Brain microvascular endothelial cell (primary cell): Measurements from ENCODE around the gene PFKFB3.
"Not testable (repeated sequence)": the region's sequence is repeated elsewhere in the genome, so short reads cannot be mapped to it uniquely, and the experiment has no call there.

Experiments used
- DNase-seq: peaks from one replicate; pipeline ENCODE4 v3.0.0-alpha.2; 2020
- H3K27ac ChIP-seq: fragments of 250-450 bp; sonication (Bioruptor Pico); 2 replicates; pipeline ENCODE4 v1.5.1; 2020; ENCODE audit warnings: mild to moderate bottlenecking, moderate library complexity
- H3K27me3 ChIP-seq: fragments of 250-450 bp; sonication (Bioruptor Pico); replicated peaks from 2 replicates; pipeline ENCODE4 v1.5.1; 2020; ENCODE audit warnings: mild to moderate bottlenecking
- H3K36me3 ChIP-seq: fragments of 250-450 bp; sonication (Bioruptor Pico); replicated peaks from 2 replicates; pipeline ENCODE4 v1.5.1; 2020; ENCODE audit warnings: mild to moderate bottlenecking
- H3K4me3 ChIP-seq: 2 replicates; pipeline ENCODE4 v1.5.1; 2011; ENCODE audit warnings: low read depth, mild to moderate bottlenecking, control low read depth, low read length, moderate library complexity
- in situ Hi-C: cut with HindIII; loops from 2 replicates; pipeline ENCODE4 v1.10.0; 2017; ENCODE audit warnings: low sequenced_read_pairs, low pct_ligation_motif_present
- TF ChIP-seq, protein P1 (sequence below): IDR thresholded peaks from 2 replicates; pipeline ENCODE4 v1.5.1; 2011; ENCODE audit warnings: low read depth, mild to moderate bottlenecking, moderate library complexity, low read length, control low read depth, inconsistent platforms; ENCODE audit errors: missing control alignments

The PFKFB3 gene

DNA sequence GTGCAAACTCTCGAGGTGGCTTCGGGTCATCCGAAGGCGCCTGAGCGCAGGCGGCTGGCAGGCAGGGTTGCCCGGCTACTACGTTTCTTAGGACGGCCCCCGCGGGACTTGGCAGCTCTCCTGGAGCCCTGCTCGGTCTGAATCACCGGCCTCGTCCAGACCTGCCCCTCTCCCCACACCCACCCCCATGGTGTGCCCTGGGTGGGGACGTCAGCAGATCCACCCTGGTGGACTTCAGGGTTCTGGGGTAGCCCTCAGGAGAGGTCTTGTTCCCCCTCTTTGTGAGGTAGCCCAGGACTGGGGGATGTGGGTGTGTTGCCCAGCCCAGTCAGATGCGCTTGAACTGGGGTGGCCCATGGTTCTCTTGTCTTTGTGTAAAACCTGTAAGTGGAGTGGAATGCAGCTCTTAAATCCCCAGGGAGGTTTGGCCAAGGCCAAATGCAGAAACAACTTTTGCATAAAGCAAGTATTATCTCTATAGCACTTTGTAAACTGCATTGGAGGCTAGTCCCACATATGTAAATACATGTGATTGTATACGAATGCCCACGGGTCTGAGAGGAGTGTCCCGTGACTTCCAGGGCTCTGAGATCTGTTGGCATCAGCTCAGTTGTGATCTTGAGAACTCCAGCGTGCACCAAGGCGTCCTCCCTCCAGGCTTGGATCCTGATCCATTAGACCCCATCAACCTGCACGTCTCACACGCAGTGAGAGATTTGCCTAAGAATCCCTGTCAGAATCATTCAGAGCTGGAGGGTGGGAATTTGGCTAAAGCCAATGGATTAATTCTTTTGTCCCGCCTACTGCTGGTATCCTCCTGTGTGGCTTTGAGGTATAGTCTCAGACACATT, 1.8 kb downstream of the PFKFB3 start:
- Histone ChIP-seq H3K27me3 (no peaks in the 10 kb centered on the region), H3K4me3 (peak overlapping the region; percentile 69), H3K27ac (peak overlapping the region; percentile 92), H3K36me3 (no peaks in the 10 kb centered on the region)
- TF ChIP-seq, protein P1, sequence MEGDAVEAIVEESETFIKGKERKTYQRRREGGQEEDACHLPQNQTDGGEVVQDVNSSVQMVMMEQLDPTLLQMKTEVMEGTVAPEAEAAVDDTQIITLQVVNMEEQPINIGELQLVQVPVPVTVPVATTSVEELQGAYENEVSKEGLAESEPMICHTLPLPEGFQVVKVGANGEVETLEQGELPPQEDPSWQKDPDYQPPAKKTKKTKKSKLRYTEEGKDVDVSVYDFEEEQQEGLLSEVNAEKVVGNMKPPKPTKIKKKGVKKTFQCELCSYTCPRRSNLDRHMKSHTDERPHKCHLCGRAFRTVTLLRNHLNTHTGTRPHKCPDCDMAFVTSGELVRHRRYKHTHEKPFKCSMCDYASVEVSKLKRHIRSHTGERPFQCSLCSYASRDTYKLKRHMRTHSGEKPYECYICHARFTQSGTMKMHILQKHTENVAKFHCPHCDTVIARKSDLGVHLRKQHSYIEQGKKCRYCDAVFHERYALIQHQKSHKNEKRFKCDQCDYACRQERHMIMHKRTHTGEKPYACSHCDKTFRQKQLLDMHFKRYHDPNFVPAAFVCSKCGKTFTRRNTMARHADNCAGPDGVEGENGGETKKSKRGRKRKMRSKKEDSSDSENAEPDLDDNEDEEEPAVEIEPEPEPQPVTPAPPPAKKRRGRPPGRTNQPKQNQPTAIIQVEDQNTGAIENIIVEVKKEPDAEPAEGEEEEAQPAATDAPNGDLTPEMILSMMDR, result no peak
- DNase-seq, result peak; percentile 65
- in situ Hi-C loops, result no loop called here

DNA sequence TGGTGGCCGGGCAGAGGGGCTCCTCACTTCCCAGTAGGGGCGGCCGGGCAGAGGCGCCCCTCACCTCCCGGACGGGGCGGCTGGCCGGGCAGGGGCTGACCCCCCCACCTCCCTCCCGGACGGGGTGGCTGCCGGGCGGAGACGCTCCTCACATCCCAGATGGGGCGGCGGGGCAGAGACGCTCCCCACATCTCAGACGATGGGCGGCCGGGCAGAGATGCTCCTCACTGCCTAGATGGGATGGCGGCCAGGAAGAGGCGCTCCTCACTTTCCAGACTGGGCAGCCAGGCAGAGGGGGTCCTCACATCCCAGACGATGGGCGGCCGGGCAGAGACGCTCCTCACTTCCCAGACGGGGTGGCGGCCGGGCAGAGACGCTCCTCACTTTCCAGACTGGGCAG, 3.8 kb downstream of the PFKFB3 start:
- H3K4me3 ChIP-seq, in situ Hi-C loops, H3K27ac ChIP-seq, DNase-seq, H3K36me3 ChIP-seq, H3K27me3 ChIP-seq: not testable (repeated sequence)

DNA sequence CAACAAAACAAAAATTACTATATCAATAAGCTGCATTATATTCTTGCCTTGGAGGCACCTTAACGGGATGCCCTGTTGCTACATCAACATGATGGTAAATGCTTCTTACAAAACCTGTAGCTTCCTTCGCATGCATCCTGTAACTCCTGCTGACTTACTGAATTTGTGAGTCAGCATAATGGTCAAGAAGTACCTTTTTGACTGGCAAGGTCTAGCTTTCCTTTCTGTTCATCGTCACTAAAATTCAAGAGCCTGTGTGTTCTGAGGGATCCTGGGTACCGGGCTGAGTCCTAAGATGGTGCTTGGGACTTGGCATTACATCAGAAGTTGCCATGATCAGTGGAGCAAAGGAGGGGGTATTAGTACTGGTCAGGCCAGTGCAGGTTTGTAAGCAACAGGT, 4.9 kb downstream of the PFKFB3 start:
- no peak for DNase-seq
- Histone ChIP-seq H3K27ac (no peak overlapping the region), H3K27me3 (no peaks in the 10 kb centered on the region), H3K4me3 (no peak overlapping the region), H3K36me3 (no peaks in the 10 kb centered on the region)
- TF ChIP-seq, protein P1, result no peak
- in situ Hi-C loops, result no loop called here

DNA sequence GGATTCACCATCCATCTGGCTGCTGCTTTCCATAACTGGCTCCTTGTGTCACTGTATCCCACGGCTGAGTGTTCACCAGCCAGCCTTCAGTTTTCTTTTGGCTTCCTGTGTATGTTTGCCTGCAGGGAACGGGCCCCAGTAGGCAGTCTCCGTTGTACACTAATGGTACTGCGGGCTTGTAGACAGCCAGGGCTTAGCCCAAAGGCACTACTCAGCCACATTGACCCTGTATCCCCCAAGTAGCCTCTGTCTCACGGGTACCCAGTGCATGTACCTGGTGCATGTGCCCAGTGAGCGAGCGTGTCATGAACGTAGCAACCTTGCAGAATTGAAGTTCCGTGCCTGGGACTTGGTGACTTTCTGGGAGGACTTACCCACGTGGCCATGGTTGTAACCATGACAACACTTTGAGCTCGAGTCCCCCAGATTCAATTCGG, 6.1 kb downstream of the PFKFB3 start:
- H3K27ac ChIP-seq, result no peak overlapping the region
- TF ChIP-seq, protein P1, result no peak
- no peak for DNase-seq
- no peak overlapping the region for H3K4me3 ChIP-seq
- in situ Hi-C loops, result no loop called here
- H3K27me3 ChIP-seq, result no peaks in the 10 kb centered on the region
- no peaks in the 10 kb centered on the region for H3K36me3 ChIP-seq

DNA sequence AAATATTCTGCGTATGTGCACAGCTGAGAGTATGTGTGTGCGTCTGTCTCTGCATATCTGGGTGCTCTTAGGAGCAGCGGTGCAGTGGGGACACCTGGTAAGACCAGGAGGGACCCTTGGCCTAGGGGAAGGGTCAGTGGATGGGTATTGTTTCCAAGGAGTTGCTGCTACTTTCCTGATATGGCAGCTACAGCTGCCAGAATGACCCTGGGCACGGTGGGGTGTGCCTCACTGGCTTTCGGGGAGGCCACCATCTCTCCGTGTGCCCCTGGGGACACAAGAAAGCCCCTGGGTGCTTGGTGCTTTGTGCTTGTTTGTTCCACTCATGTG, 8.6 kb downstream of the PFKFB3 start:
- no peak overlapping the region for H3K27ac ChIP-seq
- no peaks in the 10 kb centered on the region for H3K27me3 ChIP-seq
- no peak for DNase-seq
- TF ChIP-seq, protein P1, result no peak
- in situ Hi-C loops, result no loop called here
- no peak overlapping the region for H3K4me3 ChIP-seq
- H3K36me3 ChIP-seq, result peaks cover 9% of the 10 kb centered on the region

DNA sequence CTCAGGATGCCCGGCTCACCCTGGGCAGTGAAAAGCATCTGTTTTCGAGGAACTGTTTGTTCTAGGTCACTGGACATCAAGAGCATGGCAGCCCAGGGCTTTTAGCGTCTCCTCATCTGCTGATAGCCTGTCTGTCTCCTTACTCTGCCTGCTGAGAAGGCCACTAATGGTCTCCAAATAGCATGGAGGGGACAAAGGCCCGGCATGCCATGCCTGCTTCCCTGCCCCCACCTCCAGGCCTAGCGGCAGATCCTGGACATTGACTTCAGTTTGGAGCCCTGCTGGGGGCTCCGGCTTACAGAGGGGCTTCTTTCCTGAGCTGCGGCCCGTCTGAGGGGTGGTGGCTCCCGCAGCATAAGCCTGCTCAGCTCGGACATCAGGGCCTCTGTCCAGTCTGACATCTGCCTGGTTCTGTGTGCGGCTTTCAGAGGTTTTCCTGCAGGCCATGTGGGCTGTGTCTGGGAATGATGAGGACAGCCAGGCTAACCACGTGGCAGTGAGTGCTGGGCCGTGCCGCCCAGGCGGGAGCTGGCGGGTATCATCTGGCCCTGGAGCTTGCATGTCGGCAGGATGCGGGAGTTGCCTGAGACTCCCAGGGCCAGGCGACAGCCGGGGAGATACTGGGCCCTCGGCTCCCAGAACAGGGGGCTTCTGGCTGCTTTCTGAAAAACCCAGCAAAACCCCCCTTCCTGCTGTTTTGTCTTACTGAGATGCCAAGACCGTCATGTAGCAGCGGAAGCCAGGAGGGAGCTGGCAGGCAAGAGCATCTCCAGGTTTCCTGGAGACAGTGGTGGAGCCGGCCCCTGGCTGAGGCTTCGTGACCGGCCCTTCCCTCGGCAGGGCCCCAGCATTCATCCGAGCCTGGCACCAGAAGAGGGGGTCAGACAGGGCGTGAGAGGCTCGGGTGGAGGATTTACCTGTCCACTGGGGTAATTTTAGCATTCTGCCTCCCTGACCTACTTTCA, 9.2 kb downstream of the PFKFB3 start:
- DNase-seq, result no peak
- in situ Hi-C loops, result no loop called here
- peaks cover 13% of the 10 kb centered on the region for H3K36me3 ChIP-seq
- H3K4me3 ChIP-seq, result no peak overlapping the region
- no peak overlapping the region for H3K27ac ChIP-seq
- TF ChIP-seq, protein P1, result peak; percentile 4
- no peaks in the 10 kb centered on the region for H3K27me3 ChIP-seq
